GM13977 (cell line): Measurements from ENCODE around the gene MYOM1.

Experiments
- DNase-seq: peaks from one replicate; pipeline ENCODE4 v3.0.0; 2012; ENCODE audit warnings: low spot score
- in situ Hi-C: fragments of 300-500 bp; cut with MboI; formaldehyde crosslinking; loops from one replicate; pipeline ENCODE4 v1.12.0; 2022; ENCODE audit warnings: low sequenced_read_pairs, low pct_unique_long_range_greater_than_20kb, mixed read lengths, inconsistent platforms; ENCODE audit not compliant: unreplicated experiment
- TF ChIP-seq, protein P1 (sequence below): IDR thresholded peaks from 2 replicates; pipeline ENCODE4 v1.5.1; 2012; ENCODE audit warnings: mild to moderate bottlenecking, control low read depth; ENCODE audit not compliant: insufficient read depth; ENCODE audit errors: extremely low read depth, missing control alignments

Gene MYOM1

GRCh38 chr18:3135536-3135935 lies 84.2 kb downstream of the MYOM1 start:
- DNase-seq: no peak
- in situ Hi-C loops: no loop called here
- TF ChIP-seq, protein P1, sequence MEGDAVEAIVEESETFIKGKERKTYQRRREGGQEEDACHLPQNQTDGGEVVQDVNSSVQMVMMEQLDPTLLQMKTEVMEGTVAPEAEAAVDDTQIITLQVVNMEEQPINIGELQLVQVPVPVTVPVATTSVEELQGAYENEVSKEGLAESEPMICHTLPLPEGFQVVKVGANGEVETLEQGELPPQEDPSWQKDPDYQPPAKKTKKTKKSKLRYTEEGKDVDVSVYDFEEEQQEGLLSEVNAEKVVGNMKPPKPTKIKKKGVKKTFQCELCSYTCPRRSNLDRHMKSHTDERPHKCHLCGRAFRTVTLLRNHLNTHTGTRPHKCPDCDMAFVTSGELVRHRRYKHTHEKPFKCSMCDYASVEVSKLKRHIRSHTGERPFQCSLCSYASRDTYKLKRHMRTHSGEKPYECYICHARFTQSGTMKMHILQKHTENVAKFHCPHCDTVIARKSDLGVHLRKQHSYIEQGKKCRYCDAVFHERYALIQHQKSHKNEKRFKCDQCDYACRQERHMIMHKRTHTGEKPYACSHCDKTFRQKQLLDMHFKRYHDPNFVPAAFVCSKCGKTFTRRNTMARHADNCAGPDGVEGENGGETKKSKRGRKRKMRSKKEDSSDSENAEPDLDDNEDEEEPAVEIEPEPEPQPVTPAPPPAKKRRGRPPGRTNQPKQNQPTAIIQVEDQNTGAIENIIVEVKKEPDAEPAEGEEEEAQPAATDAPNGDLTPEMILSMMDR: no peak

DNA sequence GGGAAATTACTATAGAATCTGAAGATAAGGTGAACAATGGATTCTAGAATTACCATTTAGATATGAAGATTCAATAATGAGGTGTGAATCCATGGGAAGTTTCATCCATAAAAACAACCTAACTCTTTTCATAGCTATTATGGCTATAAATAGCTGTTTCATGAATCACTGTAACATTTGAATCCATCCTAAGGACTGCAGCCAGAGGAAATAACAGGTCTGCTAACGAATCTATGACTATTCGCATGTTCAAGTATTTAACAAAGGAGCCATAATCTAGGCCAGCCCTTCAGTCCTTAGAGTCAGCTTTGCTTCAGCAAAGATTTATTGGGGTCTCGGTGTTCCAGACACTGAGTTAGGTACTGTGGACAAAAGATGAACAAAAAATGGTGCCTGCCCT lies 87.1 kb downstream of the MYOM1 start:
- in situ Hi-C loops: no loop called here
- TF ChIP-seq, protein P1: no peak
- no peak for DNase-seq

GRCh38 chr18:3130344-3130743 lies 89.4 kb downstream of the MYOM1 start:
- in situ Hi-C loops: no loop called here
- TF ChIP-seq, protein P1: no peak
- no peak for DNase-seq

GRCh38 chr18:3129053-3129864 lies 90.5 kb downstream of the MYOM1 start:
- TF ChIP-seq, protein P1: peak; percentile 90
- in situ Hi-C loops: no loop called here
- DNase-seq: peak; percentile 79

DNA sequence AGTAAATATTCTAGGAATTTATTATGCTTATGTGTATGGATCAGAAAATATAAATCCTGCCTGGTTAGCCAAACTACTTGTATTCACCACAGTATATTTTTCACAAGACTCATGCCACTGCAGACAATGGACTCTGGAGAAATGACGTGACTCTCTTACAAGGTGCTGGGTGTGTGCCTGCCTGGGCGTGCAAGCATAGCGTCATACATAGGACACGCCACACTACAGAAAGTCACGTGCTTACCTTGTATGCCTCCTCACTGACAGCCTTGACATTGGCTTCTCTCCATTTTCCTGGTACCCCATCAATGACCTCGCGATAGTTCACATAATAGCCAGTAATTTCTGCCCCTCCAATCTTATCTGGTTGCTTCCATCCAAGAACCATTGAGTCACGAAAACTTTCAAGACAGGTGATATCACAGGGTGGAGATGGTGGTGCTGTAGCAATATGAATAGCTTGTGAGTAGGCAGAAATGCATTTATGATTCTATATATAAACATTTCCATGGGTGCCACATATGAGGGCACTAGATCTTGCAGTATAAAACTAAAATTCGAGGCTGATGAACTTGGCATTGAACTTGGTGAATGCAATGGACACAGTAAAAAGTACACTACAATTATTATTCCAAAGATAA lies 93.2 kb downstream of the MYOM1 start:
- no peak for DNase-seq
- in situ Hi-C loops: no loop called here
- TF ChIP-seq, protein P1: no peak

DNA sequence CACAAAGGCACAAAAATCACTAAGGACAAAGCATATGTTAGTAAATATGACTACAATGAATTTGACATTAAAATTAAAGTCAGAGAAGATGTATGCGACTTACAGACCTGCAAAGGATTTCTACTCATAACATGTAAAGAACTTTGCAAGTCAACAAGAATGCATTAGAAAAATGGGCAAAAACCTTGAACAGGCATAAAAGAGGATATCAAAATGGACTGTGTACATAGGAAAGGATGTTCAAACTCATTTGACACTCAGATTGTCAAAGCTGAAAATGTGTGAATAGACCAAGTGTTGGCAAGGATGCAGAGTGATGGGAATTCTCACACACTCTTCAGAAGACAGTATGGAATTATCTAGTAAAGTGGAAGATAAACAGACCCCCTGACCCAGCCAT lies 94.9 kb downstream of the MYOM1 start:
- in situ Hi-C loops: no loop called here
- no peak for DNase-seq
- TF ChIP-seq, protein P1: no peak
